ENCODE data around the gene PRDM16.

GRCh38 chr1:3453203-3453761 lies 384.3 kb downstream of the PRDM16 start:
- TF ChIP-seq CTCF (IDR thresholded peaks at IDR 0.05; ENCODE audit: control extremely low read depth in 1 of 3, insufficient read depth in 1 of 3, low read depth in 1 of 3, low read length in 3 of 3) (peak in 2 of 3 experiments; percentile 94 to 98; a peak in 3 of 4 replicates), EP300 (IDR thresholded peaks at IDR 0.05; ENCODE audit: borderline replicate concordance in 1 of 2, low read depth in 2 of 2, low read length in 2 of 2) (no peak), NANOG (IDR thresholded peaks at IDR 0.05; ENCODE audit: insufficient read depth, low read depth, low read length, poor library complexity, severe bottlenecking) (no peak), POLR2AphosphoS5 (IDR thresholded peaks at IDR 0.05; ENCODE audit: low read depth, low read length) (no peak), SP4 (IDR thresholded peaks at IDR 0.05; ENCODE audit: low read length) (no peak), KDM1A (IDR thresholded peaks at IDR 0.05; ENCODE audit: borderline replicate concordance, low read length) (no peak), TAF1 (IDR thresholded peaks at IDR 0.05; ENCODE audit: low read depth, low read length) (no peak), CREB1 (IDR thresholded peaks at IDR 0.05) (peak; percentile 51; the same call in 1 of the 2 replicates), POLR2A (IDR thresholded peaks at IDR 0.05; ENCODE audit: control extremely low read depth in 1 of 2, low read depth in 2 of 2, low read length in 2 of 2) (no peak), JUND (IDR thresholded peaks at IDR 0.05; ENCODE audit: low read length) (no peak), CEBPB (IDR thresholded peaks at IDR 0.05; ENCODE audit: low read depth, low read length) (no peak), ZNF274 (IDR thresholded peaks at IDR 0.05; ENCODE audit: borderline replicate concordance, extremely low read depth, low read length) (no peak), FOSL1 (IDR thresholded peaks at IDR 0.05; ENCODE audit: insufficient read depth, low read depth, low read length) (no peak)

Measured in H1 (cell line).